ENCODE results near the gene TSPO. TPM values are rescaled to one million over a fixed set of nuclear protein-coding genes. Genes with fewer than 3 reads are reported as not detected.

The TSPO gene
- total RNA-seq, 2 donors from 2014 or later, result 238 to 472 TPM

DNA sequence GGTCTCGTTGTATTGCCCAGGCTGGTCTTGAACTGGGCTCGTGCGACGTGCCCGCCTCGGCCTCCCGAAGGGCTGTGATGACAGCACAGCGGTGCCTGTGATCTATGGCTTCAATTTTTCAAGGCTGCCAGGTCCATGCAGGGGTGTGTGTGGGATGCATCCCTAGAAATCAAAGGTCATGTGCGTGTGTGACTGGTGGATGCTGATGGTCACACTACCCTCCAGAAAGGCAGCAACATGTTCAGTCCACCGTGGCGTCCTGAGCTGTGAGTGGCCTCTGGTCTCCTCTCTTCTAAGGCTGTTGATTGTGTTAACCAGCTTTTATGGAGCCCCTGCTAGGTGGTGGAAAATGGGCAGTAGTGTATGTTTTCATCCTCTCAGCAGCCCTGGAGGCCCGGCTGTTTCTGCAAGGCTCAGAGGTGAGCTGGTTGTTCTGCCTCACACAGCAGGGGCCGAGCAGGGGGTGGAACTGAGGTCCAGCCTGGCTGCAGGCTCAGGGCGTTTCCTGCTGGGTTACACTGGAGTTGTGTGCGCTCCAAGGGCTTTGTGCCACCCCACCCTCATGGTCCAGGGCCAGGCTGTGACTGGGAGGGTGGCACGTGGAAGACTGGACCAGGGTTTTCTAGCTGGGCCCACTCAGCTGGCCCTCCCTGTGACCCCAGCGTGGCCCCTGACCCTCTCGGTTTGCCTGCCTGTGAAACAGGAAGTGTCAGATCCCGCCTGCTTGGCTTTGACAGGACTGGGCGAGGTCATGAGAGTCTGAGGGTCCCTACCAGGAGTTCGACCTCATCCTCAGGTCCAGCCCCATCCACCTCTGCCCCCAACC, 33.1 kb upstream of the TSPO start:
- Histone ChIP-seq H3K36me3 (no peaks in the 10 kb centered on the region), H3K9me3 (no peaks in the 10 kb centered on the region), H3K27ac (no peak overlapping the region), H3K4me3 (no peak overlapping the region), H3K27me3 (replicated peaks; ENCODE audit: insufficient read depth) (no peaks in the 10 kb centered on the region), H3K4me1 (ENCODE audit: control insufficient read depth in 1 of 2, low read depth in 2 of 2) (no peaks in the 10 kb centered on the region)
- ATAC-seq (ENCODE audit: insufficient number of reproducible peaks, low FRiP score, low read depth), result no peak
- TF ChIP-seq, protein P1, sequence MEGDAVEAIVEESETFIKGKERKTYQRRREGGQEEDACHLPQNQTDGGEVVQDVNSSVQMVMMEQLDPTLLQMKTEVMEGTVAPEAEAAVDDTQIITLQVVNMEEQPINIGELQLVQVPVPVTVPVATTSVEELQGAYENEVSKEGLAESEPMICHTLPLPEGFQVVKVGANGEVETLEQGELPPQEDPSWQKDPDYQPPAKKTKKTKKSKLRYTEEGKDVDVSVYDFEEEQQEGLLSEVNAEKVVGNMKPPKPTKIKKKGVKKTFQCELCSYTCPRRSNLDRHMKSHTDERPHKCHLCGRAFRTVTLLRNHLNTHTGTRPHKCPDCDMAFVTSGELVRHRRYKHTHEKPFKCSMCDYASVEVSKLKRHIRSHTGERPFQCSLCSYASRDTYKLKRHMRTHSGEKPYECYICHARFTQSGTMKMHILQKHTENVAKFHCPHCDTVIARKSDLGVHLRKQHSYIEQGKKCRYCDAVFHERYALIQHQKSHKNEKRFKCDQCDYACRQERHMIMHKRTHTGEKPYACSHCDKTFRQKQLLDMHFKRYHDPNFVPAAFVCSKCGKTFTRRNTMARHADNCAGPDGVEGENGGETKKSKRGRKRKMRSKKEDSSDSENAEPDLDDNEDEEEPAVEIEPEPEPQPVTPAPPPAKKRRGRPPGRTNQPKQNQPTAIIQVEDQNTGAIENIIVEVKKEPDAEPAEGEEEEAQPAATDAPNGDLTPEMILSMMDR (IDR thresholded peaks at IDR 0.05), result no peak
- DNase-seq (ENCODE audit: low spot score), result no peak

GRCh38 chr22:43118953-43119458, 32.4 kb upstream of the TSPO start:
- Histone ChIP-seq H3K4me1 (ENCODE audit: control insufficient read depth in 1 of 2, low read depth in 2 of 2) (no peaks in the 10 kb centered on the region), H3K36me3 (no peaks in the 10 kb centered on the region), H3K9me3 (no peaks in the 10 kb centered on the region), H3K4me3 (no peak overlapping the region), H3K27ac (no peak overlapping the region), H3K27me3 (replicated peaks; ENCODE audit: insufficient read depth) (no peaks in the 10 kb centered on the region)
- TF ChIP-seq, protein P1 (IDR thresholded peaks at IDR 0.05), result no peak
- DNase-seq (ENCODE audit: low spot score), result no peak
- no peak for ATAC-seq (ENCODE audit: insufficient number of reproducible peaks, low FRiP score, low read depth)

DNA sequence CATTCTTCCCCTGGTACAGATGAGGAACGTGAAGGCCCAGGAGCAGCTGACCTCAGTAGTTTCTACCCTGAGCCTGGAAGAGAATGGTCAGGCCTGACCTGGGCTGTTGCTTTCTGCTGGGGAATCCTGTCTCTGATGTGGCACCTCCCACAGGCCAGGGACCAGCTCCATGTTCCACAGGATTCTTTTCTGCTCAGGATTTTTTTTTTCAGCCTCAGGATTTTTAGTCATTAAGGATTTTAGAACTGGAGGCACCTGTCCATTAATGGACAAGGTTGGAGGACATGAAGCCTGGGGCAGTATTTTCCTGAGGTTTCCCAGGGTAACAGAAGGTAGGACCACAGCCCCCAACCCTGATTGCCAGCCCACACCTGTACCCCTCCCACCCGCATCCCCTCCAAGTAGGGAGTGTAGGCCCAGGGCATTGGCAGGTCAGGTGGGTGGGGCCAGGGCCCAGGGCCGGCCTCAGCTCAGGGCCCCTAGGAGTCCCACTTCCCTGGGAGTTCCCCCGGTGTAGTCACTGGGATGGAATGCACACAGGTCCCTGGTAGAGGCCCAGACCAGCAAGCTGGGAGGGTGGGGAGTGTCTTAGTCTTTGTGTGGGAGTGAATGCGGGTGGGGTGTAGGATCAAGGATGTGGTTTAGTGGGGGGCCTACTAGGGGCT, 24.7 kb upstream of the TSPO start:
- TF ChIP-seq, protein P1 (IDR thresholded peaks at IDR 0.05), result no peak
- no peaks in the 10 kb centered on the region for H3K9me3 ChIP-seq

DNA sequence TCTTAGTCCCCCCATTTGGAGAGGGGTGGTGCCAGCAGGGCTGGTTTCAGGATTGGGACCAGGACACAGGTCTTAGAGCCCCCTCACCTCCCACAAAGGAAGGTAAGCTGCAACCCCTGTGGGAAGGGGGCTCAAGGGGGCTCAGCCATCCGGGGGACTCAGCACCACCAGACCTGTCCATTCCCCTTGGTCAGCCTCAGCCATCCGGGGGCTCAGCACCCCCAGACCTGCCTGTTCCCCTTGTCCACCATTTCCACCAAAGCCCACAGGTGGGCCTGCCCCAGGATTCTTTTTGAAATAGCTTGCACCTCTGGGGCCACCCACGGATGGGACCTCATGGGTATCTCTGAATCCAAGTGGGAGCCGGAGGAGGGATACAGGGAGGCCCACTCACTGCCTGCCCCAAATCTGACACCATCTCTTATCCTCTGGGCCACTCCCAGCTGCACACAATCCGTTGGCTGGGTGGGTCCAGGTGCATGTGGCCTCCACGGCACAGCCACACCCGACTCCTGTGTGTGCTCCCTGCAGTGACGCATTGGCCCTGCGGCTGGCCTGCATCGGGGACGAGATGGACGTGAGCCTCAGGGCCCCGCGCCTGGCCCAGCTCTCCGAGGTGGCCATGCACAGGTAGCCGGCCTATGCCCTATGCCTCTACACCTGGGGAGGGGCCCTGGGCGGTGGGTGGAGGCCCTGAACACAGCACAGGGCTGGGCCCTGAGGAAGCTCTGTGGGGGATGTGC, 24.0 kb upstream of the TSPO start:
- H3K36me3 ChIP-seq, result no peaks in the 10 kb centered on the region
- no peak for ATAC-seq (ENCODE audit: insufficient number of reproducible peaks, low FRiP score, low read depth)
- no peak overlapping the region for H3K4me3 ChIP-seq
- H3K4me1 ChIP-seq (ENCODE audit: control insufficient read depth in 1 of 2, low read depth in 2 of 2), result peaks cover 0 to 14% of the 10 kb centered on the region in 2 donors
- TF ChIP-seq, protein P1 (IDR thresholded peaks at IDR 0.05), result no peak
- DNase-seq (ENCODE audit: low spot score), result no peak
- H3K27ac ChIP-seq, result no peak overlapping the region
- H3K27me3 ChIP-seq (replicated peaks; ENCODE audit: insufficient read depth), result no peaks in the 10 kb centered on the region
- no peaks in the 10 kb centered on the region for H3K9me3 ChIP-seq

More for the DNA sequence above, 24.7 kb upstream of the TSPO start:
- H3K27ac ChIP-seq, result no peak overlapping the region
- ATAC-seq (ENCODE audit: insufficient number of reproducible peaks, low FRiP score, low read depth) (no peak), DNase-seq (ENCODE audit: low spot score) (no peak)
- no peaks in the 10 kb centered on the region for H3K27me3 ChIP-seq (replicated peaks; ENCODE audit: insufficient read depth)
- H3K36me3 ChIP-seq, result no peaks in the 10 kb centered on the region
- peaks cover 0 to 7% of the 10 kb centered on the region in 2 donors for H3K4me1 ChIP-seq (ENCODE audit: control insufficient read depth in 1 of 2, low read depth in 2 of 2)
- no peak overlapping the region for H3K4me3 ChIP-seq

GRCh38 chr22:43128116-43128515, 23.2 kb upstream of the TSPO start:
- TF ChIP-seq, protein P1 (IDR thresholded peaks at IDR 0.05), result no peak
- H3K9me3 ChIP-seq, result no peaks in the 10 kb centered on the region

More at GRCh38 chr22:43128116-43128515, 23.2 kb upstream of the TSPO start:
- no peak for DNase-seq (ENCODE audit: low spot score)
- no peak for ATAC-seq (ENCODE audit: insufficient number of reproducible peaks, low FRiP score, low read depth)
- Histone ChIP-seq H3K36me3 (no peaks in the 10 kb centered on the region), H3K27ac (no peak overlapping the region), H3K4me3 (no peak overlapping the region), H3K4me1 (ENCODE audit: control insufficient read depth in 1 of 2, low read depth in 2 of 2) (peaks cover 0 to 18% of the 10 kb centered on the region in 2 donors), H3K27me3 (replicated peaks; ENCODE audit: insufficient read depth) (no peaks in the 10 kb centered on the region)
